ENCODE measurements around the gene JAG2.
A peak's percentile ranks its signal among the peaks of the same experiment; 100 is the strongest.

JAG2 gene

GRCh38 chr14:105135700-105136395 lies 32.7 kb downstream of the JAG2 start:
- no peak for TF ChIP-seq ZNF645 (tag by site-specific recombination; IDR thresholded peaks at IDR 0.05)
- TF ChIP-seq ZNF394 (tag by site-specific recombination; IDR thresholded peaks at IDR 0.05; ENCODE audit: borderline replicate concordance) = peak; percentile 53; the same call in 1 of the 2 replicates
- no peaks in the 10 kb centered on the region for H3K9me3 ChIP-seq (ENCODE audit: control insufficient read depth, insufficient read depth, low read depth, low read length)
- CTCF ChIA-PET = no interaction called here
- H3K36me3 ChIP-seq (ENCODE audit: control insufficient read depth in 2 of 2, insufficient read depth in 1 of 2, low read length in 2 of 2) = peaks cover 0 to 7% of the 10 kb centered on the region in 2 experiments; a peak in 1 of 3 replicates
- H3K4me1 ChIP-seq (ENCODE audit: control insufficient read depth, insufficient read depth, low read length) = no peaks in the 10 kb centered on the region
- POLR2A ChIA-PET = no interaction called here
- H3K27ac ChIP-seq (ENCODE audit: extremely low read depth, low read depth, low read length) = no peak overlapping the region
- H3K4me3 ChIP-seq (ENCODE audit: low read depth, low read length) = no peak overlapping the region

GRCh38 chr14:105132921-105133654 lies 35.5 kb downstream of the JAG2 start:
- ChIA-PET CTCF (interaction anchor here (1.2 kb wide), 1 partner anchor 46 kb away, joined by 5 read pairs; no protein-coding TSS in a partner anchor), POLR2A (no interaction called here)
- H3K4me1 ChIP-seq (ENCODE audit: control insufficient read depth, insufficient read depth, low read length) = no peaks in the 10 kb centered on the region
- H3K4me3 ChIP-seq (ENCODE audit: low read depth, low read length) = no peak overlapping the region
- no peak overlapping the region for H3K27ac ChIP-seq (ENCODE audit: extremely low read depth, low read depth, low read length)
- no peaks in the 10 kb centered on the region for H3K36me3 ChIP-seq (ENCODE audit: control insufficient read depth in 2 of 2, insufficient read depth in 1 of 2, low read length in 2 of 2)
- TF ChIP-seq ZSCAN18 (tag by site-specific recombination; IDR thresholded peaks at IDR 0.05) = no peak
- no peak for TF ChIP-seq ZBTB10 (tag by site-specific recombination; IDR thresholded peaks at IDR 0.05)
- peak; percentile 98 for TF ChIP-seq ZNF677 (tag by site-specific recombination; IDR thresholded peaks at IDR 0.05)
- no peak for TF ChIP-seq ZNF248 (tag by site-specific recombination; IDR thresholded peaks at IDR 0.05)
- TF ChIP-seq ZSCAN4 (tag by site-specific recombination; IDR thresholded peaks at IDR 0.05) = peak; percentile 54
- H3K9me3 ChIP-seq (ENCODE audit: control insufficient read depth, insufficient read depth, low read depth, low read length) = no peaks in the 10 kb centered on the region

GRCh38 chr14:105131241-105131640 lies 37.3 kb downstream of the JAG2 start:
- Histone ChIP-seq H3K27ac (ENCODE audit: extremely low read depth, low read depth, low read length) (no peak overlapping the region), H3K4me1 (ENCODE audit: control insufficient read depth, insufficient read depth, low read length) (no peaks in the 10 kb centered on the region), H3K9me3 (ENCODE audit: control insufficient read depth, insufficient read depth, low read depth, low read length) (no peaks in the 10 kb centered on the region), H3K4me3 (ENCODE audit: low read depth, low read length) (no peak overlapping the region), H3K36me3 (ENCODE audit: control insufficient read depth in 2 of 2, insufficient read depth in 1 of 2, low read length in 2 of 2) (no peaks in the 10 kb centered on the region)
- ChIA-PET POLR2A (no interaction called here), CTCF (interaction anchor here (0.6 kb wide), 2 partner anchors 73 to 233 kb away, joined by 3 read pairs; no protein-coding TSS in a partner anchor)
- TF ChIP-seq ZNF155 (tag by site-specific recombination; IDR thresholded peaks at IDR 0.05) = no peak
- TF ChIP-seq ZNF473 (tag by site-specific recombination; IDR thresholded peaks at IDR 0.05) = no peak
- no peak for TF ChIP-seq BCL6B (tag by site-specific recombination; IDR thresholded peaks at IDR 0.05)
- no peak for TF ChIP-seq ZNF394 (tag by site-specific recombination; IDR thresholded peaks at IDR 0.05; ENCODE audit: borderline replicate concordance)
- TF ChIP-seq ZNF26 (tag by site-specific recombination; IDR thresholded peaks at IDR 0.05) = no peak
- TF ChIP-seq ZNF510 (tag by site-specific recombination; IDR thresholded peaks at IDR 0.05; ENCODE audit: insufficient replicate concordance) = peak; percentile 11
- no peak for TF ChIP-seq ZNF341 (tag by site-specific recombination; IDR thresholded peaks at IDR 0.05; ENCODE audit: low read depth)
- no peak for TF ChIP-seq ZNF112 (tag by site-specific recombination; IDR thresholded peaks at IDR 0.05)
- TF ChIP-seq ZNF48 (tag by site-specific recombination; IDR thresholded peaks at IDR 0.05) = no peak
- TF ChIP-seq HIC1 (tag by site-specific recombination; IDR thresholded peaks at IDR 0.05) = no peak
